Hindlimb muscle (tissue), 1 donor: ENCODE data around the gene ENOX1. TPM values are rescaled to one million over a fixed set of nuclear protein-coding genes. Genes with fewer than 3 reads are reported as not detected.

ENCODE experiments used
- DNase-seq: peaks from one replicate; pipeline ENCODE4 v3.0.0-alpha.2; 2013
- polyA plus RNA-seq: library from polyadenylated mRNA; unstranded; fragments of 120-200 nt; gene quantifications from one replicate; pipeline ENCODE4 v1.2.1, GENCODE V29; 2013; ENCODE audit not compliant: insufficient read length

ENOX1 gene
- polyA plus RNA-seq, 1 donor = 8.4 TPM

GRCh38 chr13:43478902-43479301 is 307.9 kb downstream of the ENOX1 start:
- no peak for DNase-seq

- DNase-seq = no peak
Observed at GRCh38 chr13:43478211-43478610, 308.6 kb downstream of the ENOX1 start.

GRCh38 chr13:43475140-43475539 is 311.6 kb downstream of the ENOX1 start:
- peak; percentile 34 for DNase-seq

- DNase-seq = no peak
Observed at GRCh38 chr13:43473437-43473836, 313.3 kb downstream of the ENOX1 start.

GRCh38 chr13:43472980-43473379 is 313.8 kb downstream of the ENOX1 start:
- no peak for DNase-seq

GRCh38 chr13:43472339-43472738 is 314.4 kb downstream of the ENOX1 start:
- DNase-seq = peak; percentile 54

GRCh38 chr13:43470610-43471009 is 316.2 kb downstream of the ENOX1 start:
- DNase-seq = no peak

GRCh38 chr13:43469791-43470190 is 317.0 kb downstream of the ENOX1 start:
- DNase-seq = no peak

- DNase-seq = no peak
Observed at GRCh38 chr13:43464578-43465264, 322.1 kb downstream of the ENOX1 start.

GRCh38 chr13:43448605-43449336 is 338.0 kb downstream of the ENOX1 start:
- no peak for DNase-seq

GRCh38 chr13:43446126-43446525 is 340.6 kb downstream of the ENOX1 start:
- DNase-seq = no peak

- DNase-seq = no peak
Observed at GRCh38 chr13:43445668-43446067, 341.1 kb downstream of the ENOX1 start.

- no peak for DNase-seq
Observed at GRCh38 chr13:43444081-43444480, 342.7 kb downstream of the ENOX1 start.

- DNase-seq = no peak
Observed at GRCh38 chr13:43441899-43442499, 344.8 kb downstream of the ENOX1 start.

GRCh38 chr13:43441464-43441863 is 345.3 kb downstream of the ENOX1 start:
- no peak for DNase-seq

GRCh38 chr13:43434191-43434590 is 352.6 kb downstream of the ENOX1 start:
- no peak for DNase-seq

GRCh38 chr13:43433691-43434141 is 353.1 kb downstream of the ENOX1 start:
- DNase-seq = no peak

GRCh38 chr13:43432958-43433357 is 353.8 kb downstream of the ENOX1 start:
- peak; percentile 48 for DNase-seq

- DNase-seq = no peak
Observed at GRCh38 chr13:43431841-43432240, 354.9 kb downstream of the ENOX1 start.

- no peak for DNase-seq
Observed at GRCh38 chr13:43431290-43431716, 355.5 kb downstream of the ENOX1 start.

- no peak for DNase-seq
Observed at GRCh38 chr13:43428545-43429296, 358.1 kb downstream of the ENOX1 start.

GRCh38 chr13:43426355-43426754 is 360.4 kb downstream of the ENOX1 start:
- DNase-seq = no peak

GRCh38 chr13:43425234-43425633 is 361.5 kb downstream of the ENOX1 start:
- DNase-seq = no peak
